NT2/D1 (cell line): ENCODE data around the gene TMX2.

Source experiments
- SUZ12 ChIP-seq: IDR thresholded peaks from 2 replicates; pipeline ENCODE4 v1.6.1; 2011; ENCODE audit not compliant: insufficient read length, insufficient read depth; ENCODE audit errors: extremely low read depth
- YY1 ChIP-seq: IDR thresholded peaks from 2 replicates; pipeline ENCODE4 v1.6.1; 2011; ENCODE audit not compliant: insufficient read length, insufficient read depth
- ZNF274 ChIP-seq: IDR thresholded peaks from 2 replicates; pipeline ENCODE4 v1.6.1; 2011; ENCODE audit warnings: mild to moderate bottlenecking, low read depth, low read length

DNA sequence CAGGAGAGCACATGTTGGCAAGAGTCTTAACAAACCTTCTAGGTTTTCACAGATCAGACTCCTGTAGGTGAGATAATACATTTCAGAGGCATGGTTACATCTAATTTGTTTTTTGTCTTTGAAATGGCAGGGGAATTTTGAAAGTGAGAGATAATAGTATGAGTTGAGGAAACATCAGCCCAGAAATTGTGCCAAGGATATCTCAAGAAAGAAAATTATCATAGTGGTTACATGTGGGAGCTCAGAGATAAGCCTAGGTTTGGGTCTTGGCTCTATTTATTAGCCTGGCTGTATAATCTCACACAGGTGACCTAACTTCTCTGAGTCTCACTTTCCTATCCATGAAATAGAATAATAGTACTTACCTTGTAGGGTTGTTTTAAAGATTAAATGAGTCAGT lies 38.8 kb downstream of the TMX2 start:
- no peak for TF ChIP-seq YY1
- TF ChIP-seq SUZ12: no peak
- no peak for TF ChIP-seq ZNF274
